ENCODE results near the gene SWSAP1.

DNA sequence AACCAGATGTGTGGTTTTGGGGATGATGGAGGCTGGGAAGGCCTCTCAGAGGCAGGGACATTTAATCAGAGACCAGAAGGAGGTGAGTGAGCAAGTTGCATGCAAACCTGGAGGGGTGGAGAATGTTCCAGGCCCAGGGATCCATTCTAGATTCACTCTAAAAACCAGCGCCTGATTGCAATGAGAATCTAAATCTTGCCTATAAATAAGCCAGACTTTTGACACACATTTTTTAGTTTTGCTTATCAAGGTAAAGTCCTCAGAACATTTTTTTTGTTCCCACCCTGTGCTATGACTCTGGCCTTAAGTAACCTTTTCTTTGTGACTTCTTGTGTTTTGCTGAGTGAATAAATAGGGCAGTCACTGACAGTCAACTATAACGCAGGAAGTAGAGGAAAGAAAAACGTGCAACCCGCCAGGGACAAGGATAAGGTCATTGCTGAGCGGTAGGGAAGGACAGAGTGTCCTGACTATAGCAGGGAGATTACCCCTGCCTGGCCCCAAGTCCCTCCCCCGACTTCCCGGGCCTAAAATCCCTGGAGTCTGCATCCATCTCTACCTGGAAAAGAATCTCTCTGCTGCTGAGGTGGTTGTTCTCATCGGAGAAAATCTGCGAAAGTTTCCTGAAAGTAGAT, 30.2 kb downstream of the SWSAP1 start:
- TF ChIP-seq POLR2AphosphoS5 (IDR thresholded peaks at IDR 0.05; ENCODE audit: low read depth, low read length) (no peak), TAF1 (IDR thresholded peaks at IDR 0.05; ENCODE audit: borderline replicate concordance, insufficient read depth, low read length) (no peak)

Measured in PFSK-1 (cell line).